AG08395 (cell line): Measurements from ENCODE around the gene TERT.
"Not testable (repeated sequence)": the region's sequence is repeated elsewhere in the genome, so short reads cannot be mapped to it uniquely, and the experiment has no call there.

Source experiments
- DNase-seq: peaks from one replicate; pipeline ENCODE4 v3.0.0; 2012; ENCODE audit warnings: mixed read lengths, low spot score

TERT gene

GRCh38 chr5:1330847-1331831 is 36.3 kb upstream of the TERT start:
- no peak for DNase-seq

GRCh38 chr5:1330146-1330846 is 35.4 kb upstream of the TERT start:
- DNase-seq: no peak

GRCh38 chr5:1329111-1329579 is 34.3 kb upstream of the TERT start:
- DNase-seq: no peak

GRCh38 chr5:1328237-1329110 is 33.6 kb upstream of the TERT start:
- not testable (repeated sequence) for DNase-seq

GRCh38 chr5:1326901-1327756 is 32.3 kb upstream of the TERT start:
- DNase-seq: not testable (repeated sequence)

- not testable (repeated sequence) for DNase-seq
Measured at GRCh38 chr5:1326532-1326875, 31.6 kb upstream of the TERT start.

- DNase-seq: no peak
Measured at GRCh38 chr5:1325870-1326531, 31.1 kb upstream of the TERT start.

GRCh38 chr5:1325191-1325741 is 30.4 kb upstream of the TERT start:
- no peak for DNase-seq

- DNase-seq: no peak
Measured at GRCh38 chr5:1324719-1325190, 29.9 kb upstream of the TERT start.

GRCh38 chr5:1324301-1324700 is 29.4 kb upstream of the TERT start:
- no peak for DNase-seq

- no peak for DNase-seq
Measured at GRCh38 chr5:1323803-1324173, 28.9 kb upstream of the TERT start.

GRCh38 chr5:1322955-1323802 is 28.3 kb upstream of the TERT start:
- no peak for DNase-seq

- no peak for DNase-seq
Measured at GRCh38 chr5:1322036-1322900, 27.4 kb upstream of the TERT start.

GRCh38 chr5:1321576-1321975 is 26.7 kb upstream of the TERT start:
- no peak for DNase-seq

- DNase-seq: no peak
Measured at GRCh38 chr5:1320436-1321344, 25.8 kb upstream of the TERT start.

GRCh38 chr5:1319436-1320256 is 24.8 kb upstream of the TERT start:
- DNase-seq: no peak
